HFFc6 (cell line): ENCODE data around the gene SLC25A21. TPM values are rescaled to one million over a fixed set of nuclear protein-coding genes. Genes with fewer than 3 reads are reported as not detected.
A peak's percentile ranks its signal among the peaks of the same experiment; 100 is the strongest.

ENCODE experiments used
- DNase-seq: peaks from one replicate; pipeline ENCODE4 v3.0.0-alpha.2; 2018
- H3K27ac Mint-ChIP-seq: 2 replicates; pipeline ENCODE4 v1.8.0; 2020; ENCODE audit warnings: mild to moderate bottlenecking, mixed read lengths
- H3K27me3 Mint-ChIP-seq: 2 replicates; pipeline ENCODE4 v1.8.0; 2021; ENCODE audit warnings: mild to moderate bottlenecking, moderate library complexity, mixed read lengths; ENCODE audit not compliant: insufficient read depth
- H3K36me3 Mint-ChIP-seq: 2 replicates; pipeline ENCODE4 v1.8.0; 2021; ENCODE audit warnings: low read depth, mixed read lengths
- H3K4me1 Mint-ChIP-seq: 2 replicates; pipeline ENCODE4 v1.8.0; 2020; ENCODE audit warnings: low read depth, mixed read lengths
- H3K4me3 Mint-ChIP-seq: 2 replicates; pipeline ENCODE4 v1.8.0; 2020; ENCODE audit warnings: mild to moderate bottlenecking, moderate library complexity, mixed read lengths
- H3K9me3 Mint-ChIP-seq: 2 replicates; pipeline ENCODE4 v1.8.0; 2020; ENCODE audit warnings: mild to moderate bottlenecking, mixed read lengths
- total RNA-seq, 6 experiments: library from RNA; stranded (reverse); fragmentation: NEBNext Ultra II Directional; extraction: Animal tissue kit (Norgen Biotek cat#: 25700); gene quantifications; 2 replicates in 1 of 6; 3 replicates in 5 of 6; pipeline ENCODE4 v1.2.3, GENCODE V29; 2021
- TF ChIP-seq, protein P1 (sequence below): fragments of 200-600 bp; sonication (generic); IDR thresholded peaks from 2 replicates; pipeline ENCODE4 v1.5.0; 2021; ENCODE audit warnings: antibody characterized with exemption, mild to moderate bottlenecking

Gene SLC25A21
- total RNA-seq, 6 experiments from 2014 or later: 0.33 to 1.1 (median 0.47) TPM

DNA sequence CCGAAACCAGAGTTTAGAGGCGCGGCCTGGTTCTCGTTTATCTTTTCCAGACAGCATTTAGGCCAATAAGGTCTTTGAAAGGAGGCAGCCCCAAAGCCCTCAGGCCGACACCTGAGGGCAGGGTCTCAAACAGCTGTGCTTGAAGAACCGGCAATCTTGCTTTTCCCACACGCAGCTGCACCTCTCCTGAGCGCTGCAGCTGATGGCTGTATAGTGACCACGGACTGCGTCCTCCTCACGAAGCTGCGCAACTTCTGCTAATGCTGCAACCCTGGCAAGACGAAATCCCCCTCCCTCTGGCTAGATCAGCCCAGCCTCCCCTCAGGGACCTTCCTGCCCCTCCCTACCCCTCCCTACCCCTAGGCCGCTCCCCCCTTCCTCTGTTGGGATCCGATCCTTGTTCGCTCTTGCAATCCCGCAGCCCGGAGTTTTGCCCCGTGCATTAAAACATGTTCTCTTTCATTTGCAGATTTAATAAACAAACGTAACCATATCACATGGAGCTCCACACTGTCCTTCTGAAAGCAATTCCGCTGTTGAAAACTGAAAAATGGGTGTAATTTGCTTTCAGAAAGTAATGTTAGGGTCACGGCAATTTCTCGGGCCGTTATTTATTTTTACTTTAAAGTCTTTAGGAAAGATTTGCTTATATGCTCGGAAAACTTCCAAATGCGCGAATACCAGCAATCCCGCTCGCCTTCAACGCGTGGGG is 515.6 kb downstream of the SLC25A21 start:
- Mint-ChIP-seq H3K9me3 (peaks cover 15% of the 10 kb centered on the region), H3K4me3 (peak overlapping the region; percentile 24; the same call in 1 of the 2 replicates), H3K27me3 (peaks cover 88% of the 10 kb centered on the region), H3K4me1 (peaks cover 6% of the 10 kb centered on the region), H3K27ac (no peak overlapping the region), H3K36me3 (peaks cover 11% of the 10 kb centered on the region; the same call in 1 of the 2 replicates)
- TF ChIP-seq, protein P1, sequence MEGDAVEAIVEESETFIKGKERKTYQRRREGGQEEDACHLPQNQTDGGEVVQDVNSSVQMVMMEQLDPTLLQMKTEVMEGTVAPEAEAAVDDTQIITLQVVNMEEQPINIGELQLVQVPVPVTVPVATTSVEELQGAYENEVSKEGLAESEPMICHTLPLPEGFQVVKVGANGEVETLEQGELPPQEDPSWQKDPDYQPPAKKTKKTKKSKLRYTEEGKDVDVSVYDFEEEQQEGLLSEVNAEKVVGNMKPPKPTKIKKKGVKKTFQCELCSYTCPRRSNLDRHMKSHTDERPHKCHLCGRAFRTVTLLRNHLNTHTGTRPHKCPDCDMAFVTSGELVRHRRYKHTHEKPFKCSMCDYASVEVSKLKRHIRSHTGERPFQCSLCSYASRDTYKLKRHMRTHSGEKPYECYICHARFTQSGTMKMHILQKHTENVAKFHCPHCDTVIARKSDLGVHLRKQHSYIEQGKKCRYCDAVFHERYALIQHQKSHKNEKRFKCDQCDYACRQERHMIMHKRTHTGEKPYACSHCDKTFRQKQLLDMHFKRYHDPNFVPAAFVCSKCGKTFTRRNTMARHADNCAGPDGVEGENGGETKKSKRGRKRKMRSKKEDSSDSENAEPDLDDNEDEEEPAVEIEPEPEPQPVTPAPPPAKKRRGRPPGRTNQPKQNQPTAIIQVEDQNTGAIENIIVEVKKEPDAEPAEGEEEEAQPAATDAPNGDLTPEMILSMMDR: no peak
- no peak for DNase-seq

GRCh38 chr14:36655963-36656686 is 516.3 kb downstream of the SLC25A21 start:
- Mint-ChIP-seq H3K9me3 (peaks cover 12% of the 10 kb centered on the region), H3K27ac (no peak overlapping the region), H3K4me1 (no peaks in the 10 kb centered on the region; the same call in none of the 2 replicates), H3K4me3 (no peak overlapping the region), H3K27me3 (peaks cover 81% of the 10 kb centered on the region), H3K36me3 (peaks cover 11% of the 10 kb centered on the region; the same call in 1 of the 2 replicates)
- TF ChIP-seq, protein P1: peak; percentile 74
- no peak for DNase-seq

GRCh38 chr14:36655571-36655962 is 516.8 kb downstream of the SLC25A21 start:
- Mint-ChIP-seq H3K27ac (no peak overlapping the region), H3K4me1 (no peaks in the 10 kb centered on the region; the same call in 1 of the 2 replicates), H3K9me3 (peaks cover 12% of the 10 kb centered on the region), H3K4me3 (no peak overlapping the region), H3K36me3 (peaks cover 11% of the 10 kb centered on the region; the same call in 1 of the 2 replicates), H3K27me3 (peaks cover 76% of the 10 kb centered on the region)
- DNase-seq: no peak
- TF ChIP-seq, protein P1: no peak

DNA sequence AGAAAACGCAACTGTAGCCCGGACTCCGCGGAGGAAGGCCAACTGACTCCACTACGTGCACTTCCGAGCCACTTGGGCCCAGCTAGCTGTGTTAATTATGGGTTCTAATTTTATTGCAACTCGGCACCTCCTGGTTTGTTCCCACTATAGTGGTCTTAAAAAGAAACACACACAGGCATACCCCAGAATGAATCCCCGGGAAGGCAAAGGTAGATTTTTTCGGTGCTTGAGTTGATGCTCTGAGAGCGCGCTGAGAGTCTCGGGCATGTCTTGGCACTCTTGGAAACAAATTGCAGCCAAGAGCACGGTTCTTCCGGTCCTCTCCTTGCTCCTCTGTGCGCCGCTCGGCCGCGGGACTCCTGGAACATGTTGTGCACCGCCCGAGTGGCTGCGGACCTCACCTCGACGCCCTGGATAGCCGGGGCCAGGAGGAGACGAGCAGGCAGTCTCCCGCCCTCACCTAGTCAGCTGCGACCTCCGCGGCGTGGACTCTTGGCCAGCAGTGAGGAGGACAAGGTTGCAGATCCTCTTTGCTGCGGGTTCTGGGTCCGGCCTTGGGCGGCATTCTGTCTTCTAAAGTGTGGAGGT is 517.5 kb downstream of the SLC25A21 start:
- no peaks in the 10 kb centered on the region; the same call in 1 of the 2 replicates for H3K4me1 Mint-ChIP-seq
- H3K4me3 Mint-ChIP-seq: no peak overlapping the region
- H3K27me3 Mint-ChIP-seq: peaks cover 74% of the 10 kb centered on the region

More for the DNA sequence above, 517.5 kb downstream of the SLC25A21 start:
- H3K36me3 Mint-ChIP-seq: peaks cover 11% of the 10 kb centered on the region; the same call in 1 of the 2 replicates
- no peak overlapping the region for H3K27ac Mint-ChIP-seq
- no peak for DNase-seq
- peaks cover 12% of the 10 kb centered on the region for H3K9me3 Mint-ChIP-seq
- TF ChIP-seq, protein P1: no peak
